Measurements from ENCODE around the gene INO80.
"Not testable (repeated sequence)": the region's sequence is repeated elsewhere in the genome, so short reads cannot be mapped to it uniquely, and the experiment has no call there.

INO80 gene

GRCh38 chr15:40964634-40965033 is 151.4 kb downstream of the INO80 start:
- no peak for TF ChIP-seq CTCF (IDR thresholded peaks at IDR 0.05; ENCODE audit: borderline replicate concordance, insufficient read depth, low read depth, low read length)

GRCh38 chr15:40964006-40964405 is 152.1 kb downstream of the INO80 start:
- TF ChIP-seq CTCF (IDR thresholded peaks at IDR 0.05; ENCODE audit: borderline replicate concordance, insufficient read depth, low read depth, low read length), result no peak
- H3K4me3 ChIP-seq (ENCODE audit: low read depth, low read length), result no peak overlapping the region

More at GRCh38 chr15:40964634-40965033, 151.4 kb downstream of the INO80 start:
- no peak overlapping the region for H3K4me3 ChIP-seq (ENCODE audit: low read depth, low read length)

DNA sequence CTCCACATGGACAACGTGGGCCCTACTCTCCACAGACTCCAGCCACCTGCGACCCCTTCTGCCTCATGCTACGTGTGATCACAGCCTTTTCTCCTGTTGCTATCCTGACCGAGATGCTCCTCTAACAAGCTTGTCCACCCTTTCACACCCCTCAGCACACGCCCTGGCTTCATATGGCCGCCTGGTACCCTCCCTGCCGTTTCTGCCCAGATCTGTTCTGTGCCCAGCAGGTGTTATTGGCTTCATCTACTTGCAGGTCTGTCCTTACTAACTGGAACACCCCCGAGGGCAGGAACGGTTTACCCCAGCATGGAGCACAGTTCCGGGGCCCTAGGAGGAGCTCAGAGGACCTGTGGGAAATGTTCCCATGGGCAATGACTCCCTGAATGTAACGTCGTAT is 152.9 kb downstream of the INO80 start:
- no peak for TF ChIP-seq CTCF (IDR thresholded peaks at IDR 0.05; ENCODE audit: borderline replicate concordance, insufficient read depth, low read depth, low read length)
- no peak overlapping the region for H3K4me3 ChIP-seq (ENCODE audit: low read depth, low read length)

- H3K4me3 ChIP-seq (ENCODE audit: low read depth, low read length), result not testable (repeated sequence)
These were observed 153.8 kb downstream of the INO80 start for GRCh38 chr15:40962317-40962716.

GRCh38 chr15:40961740-40962139 is 154.3 kb downstream of the INO80 start:
- not testable (repeated sequence) for H3K4me3 ChIP-seq (ENCODE audit: low read depth, low read length)

DNA sequence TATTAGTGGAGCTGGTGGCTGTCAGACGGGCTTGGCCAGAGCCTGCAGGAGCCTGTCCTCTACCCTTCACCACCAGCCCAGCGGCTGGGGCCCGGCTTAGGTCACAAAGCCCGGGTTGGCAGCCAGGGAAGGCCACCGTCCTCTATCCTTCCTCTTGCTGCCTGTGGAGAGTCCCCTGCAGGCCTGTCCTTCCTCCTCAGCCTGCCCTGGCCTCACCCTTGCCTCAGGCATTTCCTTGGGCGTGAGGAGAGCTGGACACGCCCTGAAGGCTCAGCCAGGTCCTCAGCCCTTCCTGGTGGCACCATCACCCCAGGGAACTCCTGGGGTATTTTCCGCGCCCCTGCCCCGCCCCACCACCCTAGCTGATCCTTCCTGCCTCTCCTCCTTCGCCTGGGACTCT is 155.2 kb downstream of the INO80 start:
- no peak for TF ChIP-seq CTCF (IDR thresholded peaks at IDR 0.05; ENCODE audit: borderline replicate concordance, insufficient read depth, low read depth, low read length)
- H3K4me3 ChIP-seq (ENCODE audit: low read depth, low read length), result no peak overlapping the region

DNA sequence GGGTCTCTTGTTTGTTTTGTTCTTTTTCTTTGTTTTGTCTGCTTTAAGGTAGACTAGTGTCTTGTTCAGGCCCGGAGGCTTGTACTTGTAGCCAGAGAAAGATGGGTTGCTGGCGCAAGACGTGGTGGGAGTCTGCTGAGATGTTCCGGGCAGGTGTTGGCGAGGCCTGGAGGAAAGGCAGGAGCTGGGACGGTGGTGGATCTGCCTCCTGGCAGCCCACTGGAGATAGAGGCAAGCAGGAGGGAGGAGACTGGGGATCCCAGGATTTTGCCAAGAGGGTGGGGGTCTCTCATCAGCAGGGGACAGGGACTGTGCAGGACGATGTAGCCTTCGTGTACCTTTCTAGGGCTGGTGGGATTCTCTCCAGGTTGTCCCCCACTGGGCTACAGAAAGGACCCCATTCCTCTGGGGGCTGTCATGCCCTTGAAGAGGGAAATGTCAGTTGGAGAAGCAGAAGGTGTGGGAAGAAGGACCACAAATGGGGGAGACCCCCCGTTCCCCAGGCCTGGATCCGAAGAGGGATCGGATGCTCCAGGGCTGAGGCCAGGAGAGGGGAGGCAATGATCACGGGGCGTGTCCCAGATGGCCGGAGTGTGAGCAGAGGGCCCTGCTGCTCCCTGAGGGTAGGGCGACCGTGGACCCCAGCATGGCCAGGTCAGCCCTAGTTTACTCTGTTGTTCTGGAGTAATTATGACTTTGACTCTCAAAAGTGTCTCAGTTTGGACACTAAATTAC is 155.8 kb downstream of the INO80 start:
- no peak for TF ChIP-seq CTCF (IDR thresholded peaks at IDR 0.05; ENCODE audit: borderline replicate concordance, insufficient read depth, low read depth, low read length)
- no peak overlapping the region for H3K4me3 ChIP-seq (ENCODE audit: low read depth, low read length)

GRCh38 chr15:40959331-40960141 is 156.5 kb downstream of the INO80 start:
- no peak overlapping the region for H3K4me3 ChIP-seq (ENCODE audit: low read depth, low read length)
- no peak for TF ChIP-seq CTCF (IDR thresholded peaks at IDR 0.05; ENCODE audit: borderline replicate concordance, insufficient read depth, low read depth, low read length)

Measured in GM12875 (cell line).